Measurements from ENCODE around the gene NARF. TPM values are rescaled to one million over a fixed set of nuclear protein-coding genes. Genes with fewer than 3 reads are reported as not detected.

Gene NARF
- polyA plus RNA-seq, 1 donor, result 53.8 TPM

DNA sequence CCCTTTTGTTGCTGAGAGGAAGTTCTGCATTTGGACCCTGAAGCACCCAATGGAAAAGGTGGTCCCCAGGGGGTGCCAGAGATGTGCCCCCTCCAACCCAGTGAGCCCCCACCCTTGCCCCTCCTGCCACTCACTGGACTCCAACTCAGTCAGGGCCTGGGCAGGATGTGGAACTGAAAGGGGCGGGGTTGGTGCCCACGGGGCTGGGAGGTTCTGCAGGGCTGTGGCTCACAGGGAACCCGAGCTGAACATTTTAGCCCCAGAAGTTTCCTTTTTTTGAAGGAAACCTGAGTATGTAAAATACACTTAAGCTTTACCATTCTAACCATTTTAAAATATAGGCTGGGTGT, 24.4 kb upstream of the NARF start:
- DNase-seq, result no peak

DNA sequence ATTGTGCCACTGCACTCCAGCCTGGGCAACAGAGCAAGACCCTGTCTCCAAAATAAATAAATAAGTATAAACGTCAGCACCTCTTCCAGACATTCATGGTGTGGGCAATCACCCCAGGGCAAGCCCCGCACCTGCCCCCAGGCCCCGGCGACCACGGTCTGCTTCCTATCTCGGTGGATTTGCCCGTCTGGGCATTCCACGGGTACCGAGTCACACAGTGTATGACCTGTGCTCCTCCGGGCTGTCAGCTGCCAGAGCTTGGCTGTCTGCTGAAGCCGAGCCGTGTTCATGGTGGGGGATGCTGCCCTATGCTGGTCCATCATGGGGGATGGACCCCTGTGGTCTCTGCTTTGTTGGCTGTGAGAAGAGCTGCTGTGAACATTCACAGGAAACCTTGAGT, 23.4 kb upstream of the NARF start:
- DNase-seq, result no peak

DNA sequence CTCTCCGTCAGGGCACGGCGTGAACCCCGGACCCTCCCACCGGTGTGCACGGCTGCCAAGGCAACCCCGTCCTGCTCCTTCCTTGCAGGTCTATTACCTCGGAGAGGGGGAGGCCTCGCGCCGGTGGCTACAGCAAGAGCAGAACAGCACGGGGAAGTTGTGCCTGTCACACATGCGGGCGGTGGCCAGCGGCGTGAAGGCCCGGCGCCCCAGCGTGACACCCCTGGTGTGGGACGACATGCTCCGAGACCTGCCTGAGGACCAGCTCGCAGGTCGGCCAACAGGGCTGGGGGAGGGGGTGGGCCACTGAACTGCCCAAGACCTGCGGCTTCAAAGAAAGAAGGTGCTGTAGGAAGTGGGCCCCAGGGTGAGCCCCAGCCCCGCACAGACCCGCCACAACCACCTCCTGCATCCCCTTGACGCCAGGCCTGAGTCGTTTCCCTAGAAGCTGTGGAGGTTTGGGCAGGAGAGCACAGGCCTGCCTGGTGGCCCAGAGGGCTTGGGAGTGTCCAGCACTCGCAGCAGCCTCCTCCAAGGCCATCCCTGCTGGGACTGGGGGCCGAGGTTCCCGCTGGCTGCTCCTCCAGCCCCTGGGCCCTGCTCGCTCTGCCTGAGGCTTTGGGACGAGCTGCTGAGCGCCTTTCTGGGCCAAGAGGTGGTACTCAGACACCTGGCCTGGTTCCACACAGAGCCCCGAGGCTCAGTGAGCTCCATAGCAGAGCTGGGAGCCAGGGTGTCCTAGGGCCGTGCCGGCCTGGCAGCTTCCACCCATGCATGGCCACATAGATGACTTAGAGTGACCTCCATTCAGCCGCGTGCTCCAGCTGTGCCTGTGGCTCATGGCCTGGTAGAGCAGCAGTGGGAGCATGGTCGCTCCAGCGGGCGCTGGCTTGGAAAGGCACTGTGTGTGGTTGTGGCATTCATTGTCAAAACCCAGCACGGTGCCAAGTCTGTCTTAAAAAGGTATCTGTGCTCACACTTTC, 22.6 kb upstream of the NARF start:
- no peak for DNase-seq

DNA sequence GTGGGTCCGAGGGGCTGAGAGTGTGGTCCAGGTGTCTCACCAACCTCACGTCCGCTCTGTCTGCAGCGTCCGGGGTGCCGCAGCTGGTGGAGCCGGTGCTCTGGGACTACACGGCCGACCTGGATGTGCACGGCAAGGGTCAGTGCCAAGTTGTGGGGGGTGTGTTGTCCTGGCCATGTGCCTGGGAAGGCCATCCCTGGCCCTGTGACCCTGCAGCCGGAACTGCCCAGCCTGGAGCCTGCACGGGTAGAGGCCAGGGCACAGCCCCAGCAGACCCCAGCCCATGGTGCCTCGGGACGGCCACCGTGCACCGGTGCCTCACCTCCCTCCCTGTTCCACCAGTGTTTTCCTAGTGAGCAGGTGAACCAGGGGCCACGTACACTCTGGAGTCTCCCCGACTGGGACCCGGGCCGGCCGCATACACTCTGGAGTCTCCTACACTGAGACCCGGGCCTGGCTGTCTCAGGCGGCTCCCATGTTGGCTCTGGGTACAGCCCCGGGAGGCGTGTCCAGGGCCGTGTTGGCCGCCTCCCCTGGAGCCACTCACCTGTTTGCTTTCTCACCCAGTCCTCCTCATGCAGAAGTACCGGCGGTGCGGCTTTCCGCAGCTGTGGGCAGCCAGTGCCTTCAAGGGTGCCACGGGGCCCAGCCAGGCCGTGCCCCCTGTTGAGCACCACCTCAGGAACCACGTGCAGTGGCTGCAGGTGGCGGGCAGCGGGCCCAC, 21.8 kb upstream of the NARF start:
- no peak for DNase-seq

DNA sequence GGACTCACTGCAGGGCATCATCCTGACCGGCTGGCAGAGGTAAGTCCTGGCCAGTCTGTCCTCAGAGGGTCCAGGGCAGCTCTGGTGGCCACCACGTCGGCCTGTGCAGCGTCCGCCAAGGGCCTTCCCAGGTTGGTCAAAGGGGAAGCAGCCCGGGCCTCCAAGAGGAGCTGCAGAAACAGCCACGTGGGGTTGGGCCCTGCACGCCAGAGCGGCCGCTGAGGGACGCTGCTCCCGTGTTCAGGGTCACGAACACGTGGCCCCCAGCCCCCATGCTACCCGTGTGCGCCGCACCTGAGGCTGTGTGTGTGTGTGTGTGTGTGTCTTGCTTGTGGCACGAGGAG, 21.2 kb upstream of the NARF start:
- no peak for DNase-seq

DNA sequence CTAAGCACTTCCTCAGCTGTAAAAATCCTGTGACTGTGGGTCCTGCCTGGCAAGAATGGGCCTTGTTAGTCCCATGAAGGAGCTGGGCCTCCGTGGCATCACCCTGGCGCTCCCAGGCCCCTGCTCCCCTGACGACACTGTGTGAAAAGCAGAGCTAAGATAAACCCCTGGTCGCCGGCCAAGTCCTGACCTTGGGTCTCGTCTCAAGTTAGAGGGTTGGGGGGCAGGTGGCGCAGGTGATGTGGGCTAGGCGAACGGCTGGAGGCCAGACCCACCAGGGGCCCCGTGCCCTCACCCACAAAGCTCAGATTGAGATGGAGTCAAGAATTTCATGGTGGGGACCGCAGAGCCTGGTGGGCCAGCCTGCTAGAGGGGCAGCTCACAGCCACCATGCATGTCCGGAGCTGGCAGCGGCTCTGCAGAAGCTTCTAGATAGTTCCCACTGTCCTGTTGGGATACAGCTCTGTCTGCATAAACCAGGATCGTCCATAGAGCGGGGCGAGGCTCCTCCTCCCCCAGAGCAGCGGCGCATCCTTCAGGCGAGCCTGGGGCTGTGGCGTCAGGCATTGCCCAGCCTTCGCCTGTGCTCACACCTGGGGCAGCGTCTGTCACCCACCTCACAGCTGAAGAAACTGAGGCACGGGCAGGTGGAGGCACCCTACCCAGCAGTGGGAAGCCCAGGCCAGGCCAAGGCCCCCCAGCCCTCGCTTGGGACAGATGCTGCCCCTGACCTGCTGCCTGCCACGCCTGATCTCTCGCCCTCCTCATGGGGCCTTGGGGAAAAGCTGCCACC, 19.9 kb upstream of the NARF start:
- no peak for DNase-seq

DNA sequence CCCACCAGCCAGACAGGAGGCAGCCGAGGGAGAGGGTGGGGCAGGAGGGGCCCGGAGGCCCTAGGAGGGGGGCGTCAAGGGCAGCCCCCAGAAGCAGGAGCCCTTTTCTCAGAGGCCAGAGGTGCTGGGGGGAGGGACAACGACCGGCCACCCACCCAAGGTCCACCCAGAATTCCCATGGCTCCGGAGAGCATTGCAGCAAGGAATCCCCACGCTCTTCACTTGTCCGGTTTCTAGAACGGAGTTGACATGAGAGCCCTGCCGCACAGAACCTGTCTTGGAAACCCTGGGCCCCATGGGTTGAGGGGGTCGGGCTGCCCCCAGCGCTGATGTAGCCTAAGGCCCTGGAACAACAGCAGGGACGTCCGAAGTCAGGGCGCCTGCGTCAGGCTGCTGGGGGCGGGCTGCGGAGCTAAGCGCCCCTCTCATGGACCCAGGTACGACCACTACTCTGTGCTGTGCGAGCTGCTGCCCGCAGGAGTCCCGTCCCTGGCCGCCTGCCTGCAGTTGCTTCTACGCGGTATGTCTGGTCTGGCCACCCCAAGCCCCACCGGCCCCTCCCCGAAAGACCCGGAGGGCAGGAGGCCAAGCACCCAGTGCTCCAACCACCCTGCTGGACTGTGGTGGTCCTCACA, 19.2 kb upstream of the NARF start:
- no peak for DNase-seq

DNA sequence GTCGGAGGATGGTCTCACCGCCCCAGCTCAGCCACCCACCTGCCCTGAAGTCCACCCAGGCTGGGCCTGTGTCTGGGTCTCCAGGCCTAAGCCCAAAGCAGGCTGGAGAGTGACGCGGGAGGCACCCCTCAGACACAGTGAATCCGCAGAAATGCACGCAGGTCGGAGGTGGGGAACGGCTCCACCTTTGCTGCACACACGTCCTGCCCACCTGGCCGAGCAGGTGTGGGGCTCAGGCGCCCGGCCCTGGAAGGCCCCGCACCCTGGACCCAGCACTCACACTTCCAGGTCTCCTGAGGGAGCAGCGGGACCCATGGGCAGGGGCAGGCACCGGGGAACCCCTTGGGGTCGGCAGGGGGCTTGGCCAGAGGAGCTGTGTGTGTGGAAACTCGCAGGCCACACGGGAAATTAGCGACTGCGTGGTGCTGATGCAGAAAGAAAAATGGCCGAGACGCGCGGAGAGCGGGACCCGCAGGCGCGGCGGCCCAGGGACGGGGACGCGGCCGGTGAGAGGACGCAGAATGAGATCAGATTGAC, 18.6 kb upstream of the NARF start:
- no peak for DNase-seq

DNA sequence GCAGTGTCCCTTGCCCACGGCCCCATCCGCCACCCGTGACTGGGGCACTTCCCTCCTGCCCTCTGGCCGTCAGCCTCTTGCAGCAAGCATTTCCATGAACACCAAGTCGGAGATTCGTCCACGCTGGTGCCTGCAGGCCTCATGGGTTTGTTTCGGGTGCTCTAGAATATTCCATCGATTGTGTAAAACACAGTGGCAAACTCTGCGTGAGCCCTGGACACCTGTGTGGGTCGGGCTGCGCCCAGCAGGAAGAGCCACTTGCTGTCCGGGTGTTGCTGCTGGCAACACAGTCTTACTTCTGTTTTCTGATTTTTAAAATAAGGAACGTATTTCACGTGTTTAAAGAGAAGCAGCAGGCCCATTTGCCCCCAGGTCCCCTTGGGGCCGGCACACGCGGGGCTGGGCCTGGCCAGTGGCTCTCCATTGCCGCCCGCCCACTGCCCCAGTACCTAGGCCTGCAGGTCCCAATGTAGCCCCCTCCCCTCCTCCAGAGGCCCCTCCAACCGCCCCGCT, 18.0 kb upstream of the NARF start:
- DNase-seq, result no peak

DNA sequence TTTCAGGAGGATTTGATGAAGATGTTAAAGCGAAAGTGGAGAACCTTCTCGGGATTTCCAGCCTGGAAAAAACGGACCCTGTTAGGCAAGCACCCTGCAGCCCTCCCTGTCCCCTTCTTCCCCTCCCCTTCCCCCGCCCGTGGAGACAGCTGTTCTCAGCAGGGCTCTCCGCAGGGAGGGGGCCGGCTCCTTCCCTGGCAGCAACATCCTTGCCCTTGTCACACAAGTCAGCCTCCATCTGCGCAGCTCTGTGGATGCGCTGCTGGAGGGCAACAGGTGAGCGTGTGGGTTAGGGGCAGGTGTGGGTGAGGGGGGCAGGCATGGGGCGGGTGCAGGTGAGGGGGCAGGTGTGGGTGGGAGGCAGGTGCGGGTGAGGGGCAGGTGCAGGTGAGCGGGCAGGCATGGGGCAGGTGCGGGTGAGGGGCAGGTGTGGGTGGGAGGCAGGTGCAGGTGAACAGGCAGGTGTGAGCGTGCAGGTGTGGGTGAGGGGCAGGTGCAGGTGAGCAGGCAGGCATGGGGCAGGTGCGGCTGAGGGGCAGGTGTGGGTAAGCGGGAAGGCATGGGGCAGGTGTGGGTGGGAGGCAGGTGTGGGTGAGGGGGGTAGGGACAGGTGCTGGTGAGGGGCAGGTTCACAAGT, 17.4 kb upstream of the NARF start:
- DNase-seq, result no peak

DNA sequence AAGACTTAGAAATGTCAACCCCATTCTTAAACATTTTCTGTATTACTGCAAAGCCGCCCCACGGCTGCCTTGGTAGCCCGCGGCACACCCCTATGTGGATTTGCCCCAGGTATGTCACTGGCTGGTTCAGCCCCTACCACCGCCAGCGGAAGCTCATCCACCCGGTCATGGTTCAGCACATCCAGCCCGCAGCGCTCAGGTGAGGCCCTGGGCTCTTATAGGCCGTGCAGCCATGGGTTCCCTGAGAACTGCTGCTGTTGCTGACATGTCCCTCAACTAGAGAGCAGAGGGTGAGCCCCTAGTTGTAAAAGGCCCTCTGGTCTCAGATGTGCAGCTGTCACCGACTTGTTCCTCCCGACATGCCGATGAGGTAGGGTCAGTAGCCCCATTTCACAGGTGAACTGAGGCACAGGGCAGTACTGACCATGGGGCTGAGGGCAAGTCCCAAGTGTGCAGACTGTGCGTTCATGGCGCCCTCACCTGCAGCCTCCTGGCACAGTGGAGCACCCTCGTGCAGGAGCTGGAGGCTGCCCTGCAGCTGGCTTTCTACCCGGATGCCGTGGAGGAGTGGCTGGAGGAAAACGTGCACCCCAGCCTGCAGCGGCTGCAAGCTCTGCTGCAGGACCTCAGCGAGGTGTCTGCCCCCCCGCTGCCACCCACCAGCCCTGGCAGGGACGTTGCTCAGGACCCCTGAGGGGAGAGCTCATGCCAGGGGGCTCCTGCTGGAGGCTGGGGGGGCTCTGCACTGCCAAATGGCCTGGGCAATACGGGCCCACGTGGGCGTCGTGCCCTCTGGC, 16.7 kb upstream of the NARF start:
- no peak for DNase-seq

DNA sequence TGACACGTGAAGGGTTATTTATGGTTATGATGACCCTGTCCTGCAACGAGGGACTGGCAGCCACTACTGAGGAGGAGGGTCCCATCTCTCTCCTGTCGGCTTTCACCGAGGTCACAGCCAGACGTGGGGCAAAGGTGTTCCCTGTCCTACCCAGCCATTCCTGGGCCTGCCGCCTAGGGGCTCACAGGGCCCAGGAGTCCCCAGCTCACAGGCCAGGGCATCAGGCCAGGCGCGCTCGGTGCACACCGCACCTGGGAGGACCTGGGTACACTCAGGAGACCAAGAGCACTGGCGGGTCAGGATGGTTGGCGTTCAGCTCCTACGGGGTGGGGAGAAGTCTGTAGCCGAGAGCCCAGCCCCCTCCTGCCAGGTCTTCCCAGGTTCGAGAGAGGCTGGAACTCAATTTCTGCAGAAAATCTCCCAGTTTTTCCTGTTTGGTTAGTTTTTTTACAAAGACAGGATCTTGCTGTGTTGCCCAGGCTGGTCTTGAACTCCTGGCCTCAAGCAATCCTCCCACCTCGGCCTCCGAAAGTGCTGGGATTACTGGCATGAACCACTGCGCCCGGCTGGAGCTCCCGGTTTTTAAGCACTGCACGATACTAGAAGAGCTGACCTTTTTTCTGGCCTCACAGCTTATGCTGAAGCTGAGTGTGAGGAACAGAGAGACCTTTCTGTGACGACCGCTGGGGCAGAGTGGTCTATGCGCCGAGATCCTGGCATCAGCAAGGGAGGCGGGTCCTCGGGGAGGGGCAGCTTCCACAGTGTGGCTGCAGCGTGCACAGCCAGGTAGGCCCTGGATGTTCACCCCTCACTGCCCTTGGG, 15.7 kb upstream of the NARF start:
- DNase-seq, result no peak

DNA sequence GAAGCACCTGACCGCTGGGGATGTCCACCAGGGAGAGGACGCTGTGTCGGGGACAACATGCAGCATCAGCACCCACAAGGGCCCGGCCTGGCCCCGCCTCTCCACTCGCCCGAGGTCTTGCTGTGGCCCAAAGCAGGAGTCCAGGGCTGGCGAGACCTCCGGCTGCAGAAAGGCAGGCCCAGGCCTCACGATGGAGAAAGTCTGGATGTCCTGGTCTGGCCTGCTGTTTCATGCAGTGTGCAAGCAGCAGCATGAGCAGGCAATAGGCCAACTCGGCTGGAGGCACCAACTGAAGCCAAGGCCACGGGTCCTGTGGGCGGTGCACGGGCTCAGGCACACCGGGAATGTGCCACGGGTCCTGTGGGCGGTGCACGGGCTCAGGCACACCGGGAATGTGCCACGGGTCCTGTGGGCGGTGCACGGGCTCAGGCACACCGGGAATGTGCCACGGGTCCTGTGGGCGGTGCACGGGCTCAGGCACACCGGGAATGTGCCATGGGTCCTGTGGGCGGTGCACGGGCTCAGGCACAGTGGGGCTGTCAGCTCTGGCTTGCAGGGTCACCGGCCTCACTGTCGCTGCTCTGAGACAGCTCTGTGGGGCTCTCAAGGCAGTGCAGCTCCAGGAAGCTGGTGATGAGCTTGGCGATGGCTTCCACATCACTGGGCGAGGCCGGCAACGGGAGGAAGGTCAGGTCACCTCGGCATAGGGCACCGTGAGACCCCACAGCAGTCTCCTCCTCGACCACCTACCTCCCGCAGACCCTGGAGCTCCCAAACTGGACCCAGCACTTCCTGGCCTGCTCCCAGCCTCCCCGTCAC, 14.9 kb upstream of the NARF start:
- DNase-seq, result no peak

DNA sequence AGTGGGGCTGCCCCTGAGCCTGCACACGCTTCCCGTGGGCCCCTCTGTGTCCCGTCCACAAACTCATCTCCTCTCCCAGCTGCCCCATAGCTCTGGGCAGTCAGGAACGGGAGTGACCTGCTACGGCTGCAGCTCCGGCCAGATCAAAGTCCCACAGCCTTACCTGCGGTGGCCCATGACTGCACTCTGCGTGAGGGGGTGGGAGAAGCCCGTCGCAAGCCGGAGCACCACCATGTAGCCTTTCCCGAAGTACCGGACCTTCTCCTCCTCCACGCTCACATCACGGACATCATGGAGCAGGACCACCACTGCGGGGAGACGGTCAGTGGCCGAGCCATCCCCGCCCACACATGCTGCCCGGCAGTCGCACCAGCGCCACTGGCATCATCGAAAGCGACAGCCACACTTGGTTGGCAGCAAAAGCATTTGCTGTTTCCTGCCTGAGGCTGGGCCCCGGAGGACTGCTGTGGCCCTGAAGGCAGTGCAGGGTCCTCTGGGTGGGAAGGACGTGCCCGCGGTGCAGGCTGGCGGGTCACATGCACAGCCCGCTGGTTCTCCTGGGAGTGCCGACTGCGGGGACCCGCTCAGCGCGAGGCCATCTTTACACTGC, 14.2 kb upstream of the NARF start:
- DNase-seq, result no peak

DNA sequence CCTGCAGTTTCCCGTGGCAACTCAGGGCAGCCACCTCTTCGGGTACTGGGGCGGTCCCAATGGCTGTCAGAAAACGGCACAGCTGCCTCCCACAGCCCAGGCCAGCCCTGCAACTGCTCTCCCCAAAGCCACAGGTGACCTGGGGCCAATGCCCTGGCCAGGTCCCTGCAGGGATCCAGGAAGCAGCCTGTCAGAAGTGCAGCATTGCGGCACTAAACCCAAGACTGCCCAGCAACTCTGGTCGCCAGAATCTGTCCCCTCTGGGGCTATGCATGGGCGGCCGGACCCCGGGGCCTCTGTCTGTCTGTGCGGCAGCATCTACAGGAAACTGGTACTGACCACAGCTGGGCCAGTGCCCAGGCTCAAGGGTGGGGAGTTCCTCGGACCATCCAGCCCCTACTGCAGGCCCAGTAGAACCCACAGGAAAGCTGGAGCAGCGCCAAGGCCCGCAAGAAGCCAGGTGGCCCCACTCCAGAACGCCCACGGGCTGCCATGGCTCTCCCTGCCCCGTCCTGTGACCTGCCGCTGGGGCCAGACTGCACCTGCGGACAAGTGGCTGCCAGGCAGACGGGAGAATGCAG, 13.5 kb upstream of the NARF start:
- no peak for DNase-seq

DNA sequence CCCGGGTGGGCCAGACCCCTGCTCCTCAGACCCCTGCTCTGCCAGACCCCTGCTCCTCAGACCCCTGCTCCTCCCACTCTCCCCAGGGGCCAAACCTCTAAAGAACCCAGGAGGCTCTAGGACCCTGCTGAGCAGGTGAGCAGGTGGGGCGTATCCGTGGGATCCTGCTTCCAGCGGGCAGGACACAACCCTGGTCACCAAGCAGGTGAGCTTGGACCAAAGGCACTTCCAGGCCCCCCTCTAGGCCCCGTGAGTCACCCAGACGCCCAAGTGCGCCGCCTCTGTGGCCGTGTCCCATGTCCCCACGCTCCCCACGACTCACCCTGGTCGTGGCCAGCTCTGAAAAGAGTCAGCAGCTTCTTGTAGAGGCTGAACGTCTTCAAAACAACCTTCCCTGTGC, 13.0 kb upstream of the NARF start:
- DNase-seq, result no peak

DNA sequence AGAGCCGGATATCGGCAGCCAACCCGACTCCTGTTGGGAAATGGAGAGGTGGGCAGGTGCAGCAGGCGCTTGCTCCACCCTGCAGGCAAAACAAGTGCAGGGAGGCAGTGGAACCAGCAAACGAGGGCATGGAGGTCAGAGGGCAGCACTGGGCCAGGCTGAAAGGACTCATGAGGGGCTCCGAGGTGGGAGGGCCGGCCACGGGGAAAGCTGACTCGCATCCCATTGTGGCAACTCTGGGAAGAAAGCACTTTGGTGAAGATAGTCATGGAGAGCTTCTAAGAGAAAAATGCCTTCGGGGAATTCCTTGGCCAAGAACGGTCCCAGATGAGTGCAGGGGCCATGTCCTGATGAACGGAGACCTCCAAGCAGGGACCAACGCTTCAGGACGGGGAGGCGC, 12.4 kb upstream of the NARF start:
- no peak for DNase-seq

DNA sequence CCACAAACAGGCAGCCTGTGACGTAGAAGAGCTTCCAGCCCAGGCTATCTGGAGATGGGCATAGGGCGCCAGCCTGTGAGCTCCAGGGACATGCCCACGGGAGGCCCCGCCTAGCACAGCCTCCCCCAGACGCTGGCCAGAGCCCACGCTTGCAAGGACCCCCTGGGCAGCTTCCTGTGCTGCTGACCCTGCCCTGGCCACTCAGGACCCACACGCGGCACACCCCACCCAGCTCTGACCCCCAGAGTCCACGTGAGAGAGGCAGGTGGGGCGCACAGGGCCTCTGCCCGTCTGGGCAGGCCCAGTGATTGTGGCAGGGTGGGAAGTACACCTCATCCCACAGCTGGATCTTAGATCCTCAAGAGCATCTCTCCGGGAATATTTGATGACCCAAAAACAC, 11.9 kb upstream of the NARF start:
- DNase-seq, result no peak

All from hindlimb muscle (tissue), 1 donor.